SK-N-SH (cell line): ENCODE data around the gene MAD2L1.

Experiments
- FOXM1 ChIP-seq: IDR thresholded peaks from 2 replicates; pipeline ENCODE4 v1.4.0; 2012; ENCODE audit warnings: low read depth, mild to moderate bottlenecking
- POLR2AphosphoS5 ChIP-seq: IDR thresholded peaks from 2 replicates; pipeline ENCODE4 v1.6.1; 2012; ENCODE audit warnings: low read depth, low read length
- REST ChIP-seq: IDR thresholded peaks from 2 replicates; pipeline ENCODE4 v1.6.1; 2012; ENCODE audit warnings: mild to moderate bottlenecking, low read depth, low read length, moderate library complexity
- SMC3 ChIP-seq: IDR thresholded peaks from 2 replicates; pipeline ENCODE4 v1.6.1; 2012; ENCODE audit warnings: low read depth, low read length, improper control_type of control experiment
- TAF1 ChIP-seq: IDR thresholded peaks from 2 replicates; pipeline ENCODE4 v1.6.1; 2012; ENCODE audit warnings: low read depth, mild to moderate bottlenecking, low read length, moderate library complexity, borderline replicate concordance
- TCF12 ChIP-seq: IDR thresholded peaks from 2 replicates; pipeline ENCODE4 v1.4.0; 2012
- YY1 ChIP-seq: IDR thresholded peaks from 2 replicates; pipeline ENCODE4 v1.4.0; 2012; ENCODE audit warnings: low read depth, mild to moderate bottlenecking
- TF ChIP-seq, protein P1 (sequence below): fragments of 200-600 bp; sonication (generic); IDR thresholded peaks from 2 replicates; pipeline ENCODE4 v1.6.1; 2017; ENCODE audit warnings: antibody characterized with exemption, mild to moderate bottlenecking, moderate library complexity
- TF ChIP-seq, protein P2 (sequence below): fragments of 150-350 bp; IDR thresholded peaks from 2 replicates; pipeline ENCODE4 v1.6.1; 2017; ENCODE audit warnings: antibody characterized with exemption, low read length, low read depth, borderline replicate concordance
- TF ChIP-seq, protein P3 (sequence below): IDR thresholded peaks from 2 replicates; pipeline ENCODE4 v1.4.0; 2012; ENCODE audit warnings: low read depth
- TF ChIP-seq, protein P4 (sequence below): IDR thresholded peaks from 2 replicates; pipeline ENCODE4 v1.4.0; 2012; ENCODE audit warnings: low read depth, borderline replicate concordance
- TF ChIP-seq, protein P5 (sequence below): IDR thresholded peaks from 2 replicates; pipeline ENCODE4; 2012

GRCh38 chr4:120085705-120086104 lies 19.1 kb upstream of the MAD2L1 start:
- TF ChIP-seq, protein P1, sequence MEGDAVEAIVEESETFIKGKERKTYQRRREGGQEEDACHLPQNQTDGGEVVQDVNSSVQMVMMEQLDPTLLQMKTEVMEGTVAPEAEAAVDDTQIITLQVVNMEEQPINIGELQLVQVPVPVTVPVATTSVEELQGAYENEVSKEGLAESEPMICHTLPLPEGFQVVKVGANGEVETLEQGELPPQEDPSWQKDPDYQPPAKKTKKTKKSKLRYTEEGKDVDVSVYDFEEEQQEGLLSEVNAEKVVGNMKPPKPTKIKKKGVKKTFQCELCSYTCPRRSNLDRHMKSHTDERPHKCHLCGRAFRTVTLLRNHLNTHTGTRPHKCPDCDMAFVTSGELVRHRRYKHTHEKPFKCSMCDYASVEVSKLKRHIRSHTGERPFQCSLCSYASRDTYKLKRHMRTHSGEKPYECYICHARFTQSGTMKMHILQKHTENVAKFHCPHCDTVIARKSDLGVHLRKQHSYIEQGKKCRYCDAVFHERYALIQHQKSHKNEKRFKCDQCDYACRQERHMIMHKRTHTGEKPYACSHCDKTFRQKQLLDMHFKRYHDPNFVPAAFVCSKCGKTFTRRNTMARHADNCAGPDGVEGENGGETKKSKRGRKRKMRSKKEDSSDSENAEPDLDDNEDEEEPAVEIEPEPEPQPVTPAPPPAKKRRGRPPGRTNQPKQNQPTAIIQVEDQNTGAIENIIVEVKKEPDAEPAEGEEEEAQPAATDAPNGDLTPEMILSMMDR = no peak
- TF ChIP-seq TAF1 (no peak), POLR2AphosphoS5 (no peak), FOXM1 (no peak), SMC3 (no peak), TCF12 (no peak), REST (no peak), YY1 (no peak)
- TF ChIP-seq, protein P2, sequence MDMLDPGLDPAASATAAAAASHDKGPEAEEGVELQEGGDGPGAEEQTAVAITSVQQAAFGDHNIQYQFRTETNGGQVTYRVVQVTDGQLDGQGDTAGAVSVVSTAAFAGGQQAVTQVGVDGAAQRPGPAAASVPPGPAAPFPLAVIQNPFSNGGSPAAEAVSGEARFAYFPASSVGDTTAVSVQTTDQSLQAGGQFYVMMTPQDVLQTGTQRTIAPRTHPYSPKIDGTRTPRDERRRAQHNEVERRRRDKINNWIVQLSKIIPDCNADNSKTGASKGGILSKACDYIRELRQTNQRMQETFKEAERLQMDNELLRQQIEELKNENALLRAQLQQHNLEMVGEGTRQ = no peak
- TF ChIP-seq, protein P3, sequence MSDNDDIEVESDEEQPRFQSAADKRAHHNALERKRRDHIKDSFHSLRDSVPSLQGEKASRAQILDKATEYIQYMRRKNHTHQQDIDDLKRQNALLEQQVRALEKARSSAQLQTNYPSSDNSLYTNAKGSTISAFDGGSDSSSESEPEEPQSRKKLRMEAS = no peak
- TF ChIP-seq, protein P4, sequence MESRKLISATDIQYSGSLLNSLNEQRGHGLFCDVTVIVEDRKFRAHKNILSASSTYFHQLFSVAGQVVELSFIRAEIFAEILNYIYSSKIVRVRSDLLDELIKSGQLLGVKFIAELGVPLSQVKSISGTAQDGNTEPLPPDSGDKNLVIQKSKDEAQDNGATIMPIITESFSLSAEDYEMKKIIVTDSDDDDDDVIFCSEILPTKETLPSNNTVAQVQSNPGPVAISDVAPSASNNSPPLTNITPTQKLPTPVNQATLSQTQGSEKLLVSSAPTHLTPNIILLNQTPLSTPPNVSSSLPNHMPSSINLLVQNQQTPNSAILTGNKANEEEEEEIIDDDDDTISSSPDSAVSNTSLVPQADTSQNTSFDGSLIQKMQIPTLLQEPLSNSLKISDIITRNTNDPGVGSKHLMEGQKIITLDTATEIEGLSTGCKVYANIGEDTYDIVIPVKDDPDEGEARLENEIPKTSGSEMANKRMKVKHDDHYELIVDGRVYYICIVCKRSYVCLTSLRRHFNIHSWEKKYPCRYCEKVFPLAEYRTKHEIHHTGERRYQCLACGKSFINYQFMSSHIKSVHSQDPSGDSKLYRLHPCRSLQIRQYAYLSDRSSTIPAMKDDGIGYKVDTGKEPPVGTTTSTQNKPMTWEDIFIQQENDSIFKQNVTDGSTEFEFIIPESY = no peak
- TF ChIP-seq, protein P5, sequence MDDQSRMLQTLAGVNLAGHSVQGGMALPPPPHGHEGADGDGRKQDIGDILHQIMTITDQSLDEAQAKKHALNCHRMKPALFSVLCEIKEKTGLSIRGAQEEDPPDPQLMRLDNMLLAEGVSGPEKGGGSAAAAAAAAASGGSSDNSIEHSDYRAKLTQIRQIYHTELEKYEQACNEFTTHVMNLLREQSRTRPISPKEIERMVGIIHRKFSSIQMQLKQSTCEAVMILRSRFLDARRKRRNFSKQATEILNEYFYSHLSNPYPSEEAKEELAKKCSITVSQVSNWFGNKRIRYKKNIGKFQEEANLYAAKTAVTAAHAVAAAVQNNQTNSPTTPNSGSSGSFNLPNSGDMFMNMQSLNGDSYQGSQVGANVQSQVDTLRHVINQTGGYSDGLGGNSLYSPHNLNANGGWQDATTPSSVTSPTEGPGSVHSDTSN = no peak
